Purkinje cell (primary cell): ENCODE measurements around the gene HYOU1. TPM values are rescaled to one million over a fixed set of nuclear protein-coding genes. Genes with fewer than 3 reads are reported as not detected.

ENCODE experiments used
- polyA plus RNA-seq: library from polyadenylated mRNA; unstranded; fragments of >200 nt; fragmentation: Nextera tagmentation; gene quantifications from 2 replicates; pipeline ENCODE4 v1.2.1, GENCODE V29; 2014

HYOU1 gene, protein sequence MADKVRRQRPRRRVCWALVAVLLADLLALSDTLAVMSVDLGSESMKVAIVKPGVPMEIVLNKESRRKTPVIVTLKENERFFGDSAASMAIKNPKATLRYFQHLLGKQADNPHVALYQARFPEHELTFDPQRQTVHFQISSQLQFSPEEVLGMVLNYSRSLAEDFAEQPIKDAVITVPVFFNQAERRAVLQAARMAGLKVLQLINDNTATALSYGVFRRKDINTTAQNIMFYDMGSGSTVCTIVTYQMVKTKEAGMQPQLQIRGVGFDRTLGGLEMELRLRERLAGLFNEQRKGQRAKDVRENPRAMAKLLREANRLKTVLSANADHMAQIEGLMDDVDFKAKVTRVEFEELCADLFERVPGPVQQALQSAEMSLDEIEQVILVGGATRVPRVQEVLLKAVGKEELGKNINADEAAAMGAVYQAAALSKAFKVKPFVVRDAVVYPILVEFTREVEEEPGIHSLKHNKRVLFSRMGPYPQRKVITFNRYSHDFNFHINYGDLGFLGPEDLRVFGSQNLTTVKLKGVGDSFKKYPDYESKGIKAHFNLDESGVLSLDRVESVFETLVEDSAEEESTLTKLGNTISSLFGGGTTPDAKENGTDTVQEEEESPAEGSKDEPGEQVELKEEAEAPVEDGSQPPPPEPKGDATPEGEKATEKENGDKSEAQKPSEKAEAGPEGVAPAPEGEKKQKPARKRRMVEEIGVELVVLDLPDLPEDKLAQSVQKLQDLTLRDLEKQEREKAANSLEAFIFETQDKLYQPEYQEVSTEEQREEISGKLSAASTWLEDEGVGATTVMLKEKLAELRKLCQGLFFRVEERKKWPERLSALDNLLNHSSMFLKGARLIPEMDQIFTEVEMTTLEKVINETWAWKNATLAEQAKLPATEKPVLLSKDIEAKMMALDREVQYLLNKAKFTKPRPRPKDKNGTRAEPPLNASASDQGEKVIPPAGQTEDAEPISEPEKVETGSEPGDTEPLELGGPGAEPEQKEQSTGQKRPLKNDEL
- 25.1 and 35.7 TPM in 2 replicates for polyA plus RNA-seq

DNA sequence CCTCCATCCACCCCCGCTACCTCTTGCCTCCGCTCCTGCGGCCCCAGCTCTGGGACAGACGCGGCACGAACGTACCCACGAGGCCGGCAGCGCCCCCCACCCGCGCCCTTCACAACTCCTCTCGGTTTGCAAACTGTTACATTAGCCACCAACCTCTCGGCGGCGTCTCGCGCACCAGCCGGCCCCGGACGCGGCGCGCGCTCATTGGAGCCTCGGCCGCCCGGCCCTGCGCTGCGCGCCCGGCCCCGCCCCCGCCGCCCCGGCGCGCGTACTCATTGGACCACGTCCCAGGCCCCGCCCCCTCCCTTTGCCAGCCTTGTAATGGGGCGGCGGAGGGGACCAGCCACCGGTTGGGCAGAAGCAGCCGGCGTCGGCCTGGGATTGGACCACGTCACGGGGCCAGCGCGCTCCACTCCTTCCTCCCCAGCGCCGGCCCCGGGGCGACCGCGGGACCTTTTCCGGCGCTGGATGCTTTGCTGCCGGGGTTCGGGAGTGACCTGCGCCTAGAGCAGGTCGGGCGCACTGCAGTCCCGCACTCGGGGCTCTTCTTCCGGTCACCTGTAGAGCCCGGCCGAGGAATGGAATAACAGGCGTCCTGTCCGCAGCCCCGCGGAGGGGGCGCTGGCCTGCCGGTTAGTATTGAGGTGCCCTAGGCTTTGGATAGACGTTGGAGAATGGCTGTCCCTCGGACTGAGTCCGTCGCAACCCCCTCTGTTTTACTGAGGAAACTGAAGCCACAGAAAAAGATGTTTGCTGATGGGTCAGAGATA, at the start of gene HYOU1:
Gene HYOU1 (minus strand): TSS at position 206 of the 770 bp plus-strand sequence. CDS start 1,045 bp downstream, outside the sequence.

DNA sequence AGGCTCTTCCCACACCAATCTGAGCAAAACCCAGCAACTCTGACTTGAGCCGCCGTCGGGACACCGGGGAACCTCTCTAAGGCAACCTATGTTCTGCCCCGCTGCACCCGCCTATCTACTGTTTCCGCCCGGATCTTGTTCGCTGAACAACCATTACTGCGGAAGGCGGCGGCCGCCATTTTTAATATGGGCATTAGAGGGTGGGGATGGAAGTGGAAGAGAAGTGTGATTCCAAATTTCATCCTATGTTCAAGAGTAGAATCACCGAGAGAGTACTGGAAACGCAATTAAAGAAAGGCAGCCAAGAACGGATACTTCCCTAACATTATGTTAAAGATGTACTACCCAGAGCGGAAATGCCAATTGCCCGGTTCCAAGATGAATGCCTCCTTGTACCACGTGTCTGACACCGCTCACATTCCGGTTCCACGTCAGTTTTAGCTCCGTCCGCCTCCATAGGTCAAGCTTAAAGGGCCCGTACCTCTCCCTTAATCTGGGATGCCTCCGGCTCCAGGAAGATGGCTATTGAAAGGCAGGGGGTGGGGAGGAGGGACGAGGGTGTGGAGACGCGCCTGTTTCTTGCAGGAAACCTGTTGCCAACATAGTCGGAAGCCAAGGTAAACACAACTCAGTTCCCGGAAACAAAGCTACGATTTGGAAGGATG, 44.9 kb upstream of the HYOU1 start, which contains the start of gene DPAGT1:
Gene DPAGT1 (minus strand): TSS at position 95 of the 665 bp plus-strand sequence. CDS start 198 bp downstream, outside the sequence.

DNA sequence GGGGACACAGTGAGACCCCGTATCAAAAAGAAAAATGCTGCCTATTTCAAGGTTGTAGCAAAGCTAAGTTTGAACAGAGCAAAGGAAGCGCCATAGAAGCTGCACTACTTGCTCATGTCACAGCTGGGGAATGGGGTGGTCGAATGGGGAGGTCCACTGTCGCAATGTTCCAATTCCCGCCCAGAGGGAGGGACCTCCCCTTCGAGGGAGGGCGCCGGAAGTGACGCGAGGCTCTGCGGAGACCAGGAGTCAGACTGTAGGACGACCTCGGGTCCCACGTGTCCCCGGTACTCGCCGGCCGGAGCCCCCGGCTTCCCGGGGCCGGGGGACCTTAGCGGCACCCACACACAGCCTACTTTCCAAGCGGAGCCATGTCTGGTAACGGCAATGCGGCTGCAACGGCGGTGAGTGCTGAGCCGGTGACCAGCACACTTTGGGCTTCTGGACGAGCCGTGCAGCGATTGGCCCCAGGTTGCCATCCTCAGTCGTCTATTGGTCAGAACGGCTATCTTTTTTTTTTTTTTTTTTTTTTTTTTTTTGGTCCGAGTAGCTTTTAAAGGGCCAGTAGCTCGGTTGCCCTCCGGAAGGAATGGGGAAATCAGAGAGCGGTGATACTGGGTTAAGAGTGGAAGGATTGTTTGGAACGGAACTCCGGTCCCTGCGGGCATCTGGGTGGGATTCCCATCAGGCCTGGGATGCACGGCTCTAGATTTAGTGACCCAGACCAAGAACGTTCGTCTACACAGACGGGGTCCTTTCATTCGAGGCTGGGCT, 27.8 kb upstream of the HYOU1 start, which contains the start of gene HMBS:
Gene HMBS (plus strand): TSS at position 219 of the 774 bp plus-strand sequence. CDS start 153 bp downstream, at position 372.

DNA sequence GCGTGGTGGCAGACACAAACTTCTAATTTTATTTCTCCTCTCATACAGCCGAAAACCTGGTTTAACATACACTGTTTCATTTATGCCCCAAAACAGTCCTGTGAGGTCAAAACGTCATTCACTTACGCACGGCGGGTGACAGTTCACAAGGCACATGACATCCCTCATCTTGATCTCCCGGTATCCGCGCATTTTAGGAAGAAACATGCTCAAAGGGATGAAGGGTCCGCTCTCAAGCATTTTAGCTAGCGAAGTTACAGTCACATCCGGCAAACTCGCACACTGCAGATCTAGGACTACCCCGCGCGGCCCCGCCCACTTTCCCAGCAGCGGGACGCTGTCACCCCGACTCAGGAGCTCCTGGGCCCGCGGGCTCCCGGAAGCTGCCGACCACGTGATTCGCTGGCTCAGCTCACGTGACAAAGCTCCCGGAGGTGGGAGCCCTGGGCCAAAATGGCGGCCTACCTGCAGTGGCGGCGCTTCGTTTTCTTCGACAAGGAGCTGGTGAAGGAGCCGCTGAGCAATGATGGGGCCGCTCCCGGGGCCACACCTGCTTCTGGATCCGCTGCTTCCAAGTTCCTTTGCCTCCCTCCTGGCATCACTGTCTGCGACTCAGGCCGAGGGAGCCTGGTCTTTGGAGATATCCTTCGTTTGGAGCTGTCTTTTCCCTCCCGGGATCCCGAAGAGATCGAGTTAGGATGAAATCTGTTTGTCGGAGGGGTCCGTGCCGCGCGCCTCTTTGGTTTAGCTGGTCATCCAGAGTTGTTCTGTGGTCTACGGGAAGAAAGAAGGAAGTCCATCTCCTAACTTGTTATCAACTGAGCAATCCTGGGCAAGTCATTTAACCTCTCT, 10.6 kb upstream of the HYOU1 start, which contains the start of gene VPS11:
Gene VPS11 (plus strand): TSS at position 448 of the 852 bp plus-strand sequence. CDS start 6 bp downstream, at position 454.

DNA sequence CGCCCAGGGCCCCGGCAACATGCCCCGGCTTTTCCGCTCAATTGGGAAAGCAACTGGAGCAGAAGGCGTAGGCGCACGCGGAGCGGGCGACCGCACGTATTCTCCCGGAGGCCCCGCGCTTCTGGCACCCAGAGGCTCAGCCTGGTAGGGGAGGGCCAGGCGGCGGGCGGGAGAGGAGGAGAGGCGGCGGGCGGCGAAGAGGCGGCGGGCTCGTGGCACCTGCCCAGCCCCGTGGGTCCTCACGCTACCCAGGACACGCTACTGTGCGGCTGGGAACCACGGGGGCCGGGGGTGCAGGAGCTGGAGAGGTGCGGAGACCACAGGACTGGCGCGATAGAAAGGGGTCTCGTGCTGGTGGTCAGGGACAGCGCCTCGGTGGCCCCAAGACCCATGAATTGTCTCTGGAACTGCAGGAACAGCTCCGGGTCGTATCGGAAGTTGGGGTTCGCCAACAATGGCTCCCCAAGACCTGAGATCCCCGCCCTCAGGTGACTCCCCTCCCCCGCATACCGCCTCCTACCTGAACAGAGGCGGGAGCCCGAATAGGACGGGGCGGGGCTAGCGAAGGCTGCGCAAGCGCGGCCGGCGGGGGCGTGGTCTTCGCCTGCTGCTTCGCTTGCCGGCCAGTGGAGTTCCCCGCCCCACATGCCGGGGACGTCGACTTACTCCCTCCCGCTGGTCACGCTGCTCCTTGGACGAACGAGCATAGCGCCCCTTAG, 26.5 kb downstream of the HYOU1 start, which contains the start of gene SLC37A4:
Gene SLC37A4 (minus strand): TSS at position 549 of the 719 bp plus-strand sequence.

DNA sequence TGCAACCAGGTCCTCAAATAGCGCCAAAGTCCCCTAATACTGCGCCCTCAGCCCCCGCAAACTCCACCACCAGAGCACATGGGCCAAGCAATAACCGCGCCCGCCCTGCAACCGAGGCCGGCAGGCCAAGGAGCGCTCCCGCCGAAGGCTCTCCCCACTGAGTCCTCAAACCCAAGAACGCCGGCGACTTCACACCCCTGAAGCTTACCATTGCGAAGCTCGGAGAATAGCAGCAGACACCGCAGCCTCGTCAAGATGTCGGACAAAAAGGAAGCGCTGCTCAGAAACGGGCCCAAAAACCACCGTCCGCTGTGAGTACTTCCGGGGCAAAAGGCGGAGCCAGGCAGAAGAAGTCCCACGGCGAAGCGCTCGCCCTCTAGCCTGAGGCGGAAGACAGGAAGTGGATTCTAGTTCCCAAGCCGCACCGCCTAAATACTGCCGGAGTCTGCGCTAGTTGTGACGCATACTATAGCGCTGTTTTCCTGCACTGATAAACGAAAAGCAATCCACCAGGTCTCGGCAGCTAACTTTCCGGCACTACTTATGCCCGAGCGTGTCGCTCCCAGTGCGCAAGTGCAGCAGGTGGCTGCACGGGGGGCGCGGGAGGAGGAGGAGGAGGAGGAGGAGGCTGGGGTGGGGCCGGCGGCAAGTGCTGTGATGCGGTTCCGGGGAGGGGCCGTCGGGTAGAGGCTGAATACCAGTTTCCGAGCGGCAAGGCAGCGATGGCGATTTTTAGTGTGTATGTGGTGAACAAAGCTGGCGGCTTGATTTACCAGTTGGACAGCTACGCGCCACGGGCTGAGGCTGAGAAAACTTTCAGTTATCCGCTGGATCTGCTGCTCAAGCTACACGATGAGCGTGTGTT, 38.7 kb downstream of the HYOU1 start, which contains the start of the genes RPS25 and TRAPPC4:
Gene RPS25 (minus strand): TSS at position 270 of the 865 bp plus-strand sequence. CDS start 59 bp downstream, at position 211.
Gene TRAPPC4 (plus strand): TSS at position 693 of the 865 bp plus-strand sequence. CDS start 30 bp downstream, at position 723.

DNA sequence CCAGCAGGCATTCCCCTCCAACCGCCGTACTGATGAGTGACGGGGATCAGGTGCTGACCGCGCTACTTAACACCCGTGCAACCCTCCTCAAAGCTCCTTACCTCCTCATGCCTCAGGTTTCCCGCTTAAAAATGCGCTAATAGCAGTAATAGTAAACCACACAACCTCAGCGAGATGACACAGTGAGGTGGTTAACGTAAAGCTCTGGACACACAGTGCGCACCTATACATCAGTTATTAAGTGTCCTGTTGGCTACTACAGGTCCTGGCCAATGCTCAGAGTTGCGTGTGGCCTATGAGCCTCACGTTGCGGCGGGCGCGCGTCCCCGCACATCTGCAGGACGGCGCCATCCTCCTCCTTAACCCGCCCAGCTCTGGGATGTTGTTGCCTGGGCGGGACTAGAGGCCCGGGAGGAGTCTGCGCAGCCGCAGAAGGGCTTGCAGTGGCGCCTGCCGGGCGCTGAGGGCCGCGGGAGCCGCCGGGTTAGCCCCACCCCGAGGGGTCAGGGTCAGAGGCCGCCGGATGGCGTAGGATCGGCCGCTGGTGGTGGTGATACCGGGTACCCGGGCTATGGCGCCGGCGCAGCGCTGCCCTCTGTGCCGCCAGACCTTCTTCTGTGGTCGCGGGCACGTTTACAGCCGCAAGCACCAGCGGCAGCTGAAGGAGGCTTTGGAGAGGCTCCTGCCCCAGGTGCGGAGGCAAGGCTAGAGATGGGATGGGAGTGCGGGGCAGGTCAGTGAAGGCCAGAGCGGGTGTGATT, 59.2 kb downstream of the HYOU1 start, which contains the start of gene CENATAC:
Gene CENATAC (plus strand): TSS at position 512 of the 761 bp plus-strand sequence. CDS start 60 bp downstream, at position 572.

Other genes with a start within 250 kb of the HYOU1 start
- gene CXCR5, start 173.3 kb downstream of the HYOU1 start, polyA plus RNA-seq: 0.42 TPM in 1 of 2 replicates, not detected in the other
- 0.06 TPM in 1 of 2 replicates, not detected in the other for gene BCL9L, start 131.3 kb downstream of the HYOU1 start, polyA plus RNA-seq
- not detected in 2 replicates for gene UPK2, start 100.9 kb downstream of the HYOU1 start, polyA plus RNA-seq
- not detected in 2 replicates for gene FOXR1, start 85.4 kb downstream of the HYOU1 start, polyA plus RNA-seq
- gene CENATAC, start 59.1 kb downstream of the HYOU1 start, polyA plus RNA-seq: 12.6 and 14.6 TPM in 2 replicates
- gene RPS25, start 38.9 kb downstream of the HYOU1 start, polyA plus RNA-seq: 686 and 722 TPM in 2 replicates
- 157 and 230 TPM in 2 replicates for gene TRAPPC4, start 38.4 kb downstream of the HYOU1 start, polyA plus RNA-seq
- gene SLC37A4, start 26.3 kb downstream of the HYOU1 start, polyA plus RNA-seq: 0.53 and 3.8 TPM in 2 replicates
- gene VPS11, start 10.6 kb upstream of the HYOU1 start, polyA plus RNA-seq: 70.8 and 72.3 TPM in 2 replicates
- 7.6 and 8.5 TPM in 2 replicates for gene HMBS, start 27.7 kb upstream of the HYOU1 start, polyA plus RNA-seq
- gene DPAGT1, start 44.6 kb upstream of the HYOU1 start, polyA plus RNA-seq: 40.2 and 51.7 TPM in 2 replicates
- 3.4 and 5.0 TPM in 2 replicates for gene C2CD2L, start 50.1 kb upstream of the HYOU1 start, polyA plus RNA-seq
- 4.5 and 4.8 TPM in 2 replicates for gene HINFP, start 64.4 kb upstream of the HYOU1 start, polyA plus RNA-seq
- 5.4 and 5.6 TPM in 2 replicates for gene ABCG4, start 91.8 kb upstream of the HYOU1 start, polyA plus RNA-seq
- 0.23 TPM in 1 of 2 replicates, not detected in the other for gene NLRX1, start 111.5 kb upstream of the HYOU1 start, polyA plus RNA-seq
- not detected in 2 replicates for gene NHERF4, start 128.3 kb upstream of the HYOU1 start, polyA plus RNA-seq
- 10.4 and 17.6 TPM in 2 replicates for gene CBL, start 149.1 kb upstream of the HYOU1 start, polyA plus RNA-seq